Vagina (tissue), 2 donors: ENCODE measurements around the gene TIMM10B. TPM values are rescaled to one million over a fixed set of nuclear protein-coding genes. Genes with fewer than 3 reads are reported as not detected.

Source experiments
- DNase-seq, 2 donors: peaks; one replicate each; pipeline ENCODE4 v3.0.0-alpha.2; 2017; ENCODE audit errors: extremely low spot score in 2 of 2
- H3K27ac ChIP-seq: fragments of 200-600 bp; sonication (generic); one replicate; pipeline ENCODE4 v1.5.1; 2019
- H3K27me3 ChIP-seq: fragments of 200-600 bp; sonication (generic); one replicate; pipeline ENCODE4 v1.5.1; 2019
- H3K36me3 ChIP-seq, 2 donors: fragments of 200-600 bp; sonication (generic); one replicate each; pipeline ENCODE4 v1.5.1; 2017 to 2019
- H3K4me1 ChIP-seq: fragments of 200-600 bp; sonication (generic); one replicate; pipeline ENCODE4 v1.5.1; 2019
- H3K4me3 ChIP-seq, 2 donors: fragments of 200-600 bp; sonication (generic); 1 replicate in 1 of 2; 2 replicates in 1 of 2; pipeline ENCODE4 v1.5.1; 2016 to 2019
- H3K9me3 ChIP-seq: fragments of 200-600 bp; sonication (generic); one replicate; pipeline ENCODE4 v1.5.1; 2019
- POLR2A ChIP-seq, 2 donors: fragments of 450-650 bp; IDR thresholded peaks; one replicate each; pipeline ENCODE4 v1.6.1; 2017; ENCODE audit warnings: antibody characterized with exemption in 2 of 2, mild to moderate bottlenecking in 2 of 2, moderate library complexity in 2 of 2
- POLR2AphosphoS5 ChIP-seq, 2 donors: sonication (generic); formaldehyde crosslinking; IDR thresholded peaks; one replicate each; pipeline ENCODE4 v1.9.0; 2017; ENCODE audit warnings: antibody characterized with exemption in 2 of 2, mild to moderate bottlenecking in 2 of 2, low read depth in 1 of 2; ENCODE audit not compliant: insufficient read depth in 1 of 2
- intact Hi-C: fragments of 100-400 bp; cut with DNase I; formaldehyde crosslinking; loops from one replicate; pipeline ENCODE4 v1.15.1; 2023
- total RNA-seq: library from RNA; depleted of rRNA; stranded (reverse); fragments of >200 nt; gene quantifications from one replicate; pipeline ENCODE4 v1.2.3, GENCODE V29; 2016
- TF ChIP-seq, protein P1 (sequence below), 3 experiments: fragments of 450-650 bp in 2 of 3; fragments of 200-600 bp in 1 of 3; sonication (generic) in 1 of 3; IDR thresholded peaks; one replicate each; pipeline ENCODE4 v1.5.1; 2017 to 2019; ENCODE audit warnings: antibody characterized with exemption in 3 of 3, mild to moderate bottlenecking in 2 of 3, moderate library complexity in 2 of 3

TIMM10B gene
- total RNA-seq, 1 donor from 2014 or later, result 98.7 TPM

GRCh38 chr11:6456361-6457073 is 24.8 kb upstream of the TIMM10B start:
- H3K27ac ChIP-seq, result no peak overlapping the region
- H3K4me1 ChIP-seq, result no peaks in the 10 kb centered on the region
- no peak overlapping the region for H3K4me3 ChIP-seq
- intact Hi-C loops, result no loop called here
- DNase-seq, result no peak
- H3K27me3 ChIP-seq, result no peaks in the 10 kb centered on the region
- no peaks in the 10 kb centered on the region for H3K9me3 ChIP-seq
- TF ChIP-seq POLR2AphosphoS5 (IDR thresholded peaks at IDR 0.05; ENCODE audit: insufficient read depth in 1 of 2, low read depth in 1 of 2) (no peak), POLR2A (IDR thresholded peaks at IDR 0.05) (no peak)
- TF ChIP-seq, protein P1, sequence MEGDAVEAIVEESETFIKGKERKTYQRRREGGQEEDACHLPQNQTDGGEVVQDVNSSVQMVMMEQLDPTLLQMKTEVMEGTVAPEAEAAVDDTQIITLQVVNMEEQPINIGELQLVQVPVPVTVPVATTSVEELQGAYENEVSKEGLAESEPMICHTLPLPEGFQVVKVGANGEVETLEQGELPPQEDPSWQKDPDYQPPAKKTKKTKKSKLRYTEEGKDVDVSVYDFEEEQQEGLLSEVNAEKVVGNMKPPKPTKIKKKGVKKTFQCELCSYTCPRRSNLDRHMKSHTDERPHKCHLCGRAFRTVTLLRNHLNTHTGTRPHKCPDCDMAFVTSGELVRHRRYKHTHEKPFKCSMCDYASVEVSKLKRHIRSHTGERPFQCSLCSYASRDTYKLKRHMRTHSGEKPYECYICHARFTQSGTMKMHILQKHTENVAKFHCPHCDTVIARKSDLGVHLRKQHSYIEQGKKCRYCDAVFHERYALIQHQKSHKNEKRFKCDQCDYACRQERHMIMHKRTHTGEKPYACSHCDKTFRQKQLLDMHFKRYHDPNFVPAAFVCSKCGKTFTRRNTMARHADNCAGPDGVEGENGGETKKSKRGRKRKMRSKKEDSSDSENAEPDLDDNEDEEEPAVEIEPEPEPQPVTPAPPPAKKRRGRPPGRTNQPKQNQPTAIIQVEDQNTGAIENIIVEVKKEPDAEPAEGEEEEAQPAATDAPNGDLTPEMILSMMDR (IDR thresholded peaks at IDR 0.05), result no peak
- peaks cover 5 to 77% of the 10 kb centered on the region in 2 donors for H3K36me3 ChIP-seq

DNA sequence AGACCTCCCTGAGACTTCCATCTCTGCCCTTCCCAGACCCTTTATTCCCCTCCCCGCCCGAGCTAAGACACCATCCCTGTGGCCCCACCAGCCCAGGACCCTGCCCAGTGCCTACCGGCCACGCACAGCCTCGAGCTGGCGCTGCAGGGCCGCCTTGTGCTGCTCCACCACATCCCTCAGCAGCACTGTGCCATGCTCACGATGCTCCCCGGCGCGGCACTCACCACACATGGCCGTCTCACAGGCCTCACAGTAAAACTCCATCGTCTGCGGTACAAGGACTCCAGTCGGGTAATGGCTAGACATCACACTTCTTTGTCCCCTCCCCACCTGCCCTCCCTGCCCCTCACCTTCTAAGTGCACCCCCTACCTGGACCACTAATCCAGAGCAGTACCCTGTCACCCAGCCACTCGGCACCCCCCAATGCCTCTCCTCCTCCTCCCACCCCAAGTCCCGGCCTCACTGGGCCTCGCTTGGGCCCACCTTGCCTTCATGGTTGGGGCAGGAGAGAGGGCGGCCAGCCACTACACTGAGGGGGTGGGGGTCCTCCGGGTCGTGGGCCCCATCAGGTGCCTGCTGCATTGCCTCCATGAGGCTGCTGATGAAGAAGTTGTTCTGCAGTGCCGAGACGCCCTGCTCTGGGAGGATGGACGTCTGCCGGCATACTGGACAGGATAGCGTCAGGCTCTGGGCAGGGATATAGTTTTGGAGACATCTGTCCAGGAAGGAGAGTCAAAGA is 23.6 kb upstream of the TIMM10B start:
- H3K27ac ChIP-seq, result no peak overlapping the region
- intact Hi-C loops, result no loop called here
- H3K27me3 ChIP-seq, result no peaks in the 10 kb centered on the region
- H3K36me3 ChIP-seq, result peaks cover 5 to 65% of the 10 kb centered on the region in 2 donors
- H3K4me3 ChIP-seq, result no peak overlapping the region
- no peak for DNase-seq
- TF ChIP-seq, protein P1 (IDR thresholded peaks at IDR 0.05), result no peak
- TF ChIP-seq POLR2A (IDR thresholded peaks at IDR 0.05) (no peak), POLR2AphosphoS5 (IDR thresholded peaks at IDR 0.05; ENCODE audit: insufficient read depth in 1 of 2, low read depth in 1 of 2) (no peak)
- no peaks in the 10 kb centered on the region for H3K4me1 ChIP-seq
- H3K9me3 ChIP-seq, result no peaks in the 10 kb centered on the region

- no peaks in the 10 kb centered on the region for H3K9me3 ChIP-seq
- peaks cover 5 to 63% of the 10 kb centered on the region in 2 donors for H3K36me3 ChIP-seq
- no peak for DNase-seq
- H3K27ac ChIP-seq, result no peak overlapping the region
- no peak overlapping the region for H3K4me3 ChIP-seq
- H3K27me3 ChIP-seq, result no peaks in the 10 kb centered on the region
- no peak for TF ChIP-seq POLR2AphosphoS5 (IDR thresholded peaks at IDR 0.05; ENCODE audit: insufficient read depth in 1 of 2, low read depth in 1 of 2)
- TF ChIP-seq POLR2A (IDR thresholded peaks at IDR 0.05), result no peak
- TF ChIP-seq, protein P1 (IDR thresholded peaks at IDR 0.05), result no peak
- intact Hi-C loops, result no loop called here
- H3K4me1 ChIP-seq, result no peaks in the 10 kb centered on the region
These were observed 22.8 kb upstream of the TIMM10B start for GRCh38 chr11:6458352-6459098.

GRCh38 chr11:6459099-6459450 is 22.2 kb upstream of the TIMM10B start:
- Histone ChIP-seq H3K9me3 (no peaks in the 10 kb centered on the region), H3K4me3 (no peak overlapping the region), H3K27me3 (no peaks in the 10 kb centered on the region), H3K36me3 (peaks cover 5 to 65% of the 10 kb centered on the region in 2 donors), H3K27ac (no peak overlapping the region), H3K4me1 (no peaks in the 10 kb centered on the region)
- TF ChIP-seq POLR2A (IDR thresholded peaks at IDR 0.05), result no peak
- no peak for TF ChIP-seq POLR2AphosphoS5 (IDR thresholded peaks at IDR 0.05; ENCODE audit: insufficient read depth in 1 of 2, low read depth in 1 of 2)
- TF ChIP-seq, protein P1 (IDR thresholded peaks at IDR 0.05), result no peak
- no peak for DNase-seq
- intact Hi-C loops, result no loop called here
